Heart left ventricle (tissue), 16 donors: ENCODE measurements around the gene PCBP3. TPM values are rescaled to one million over a fixed set of nuclear protein-coding genes. Genes with fewer than 3 reads are reported as not detected.

Experiments
- ATAC-seq, 4 donors: fragments of 200-7000 bp; cut with Tn5 transposase; one replicate each; pipeline ENCODE4 v1.9.1; 2020 to 2022; ENCODE audit warnings: moderate library complexity in 4 of 4, mild to moderate bottlenecking in 3 of 4, moderate number of reproducible peaks in 1 of 4
- DNase-seq, 5 donors: peaks; one replicate each; pipeline ENCODE4 v3.0.0-alpha.2; 2020
- H3K27ac ChIP-seq, 12 donors: fragments of 200-600 bp; sonication (generic) in 4 of 12; one replicate each; pipeline versions ENCODE4 v1.5.0 to v1.8.0; 2016 to 2022; ENCODE audit warnings: mild to moderate bottlenecking in 2 of 12
- H3K27me3 ChIP-seq, 9 donors: fragments of 200-600 bp; sonication (generic) in 2 of 9; one replicate each; pipeline versions ENCODE4 v1.5.1 to v1.8.0; 2016 to 2022; ENCODE audit warnings: mild to moderate bottlenecking in 3 of 9
- H3K36me3 ChIP-seq, 9 donors: fragments of 200-600 bp; sonication (generic) in 2 of 9; one replicate each; pipeline versions ENCODE4 v1.5.0 to v1.8.0; 2018 to 2022; ENCODE audit warnings: mild to moderate bottlenecking in 2 of 9
- H3K4me1 ChIP-seq, 12 donors: fragments of 200-600 bp; sonication (generic) in 4 of 12; one replicate each; pipeline versions ENCODE4 v1.5.0 to v1.8.0; 2016 to 2022; ENCODE audit warnings: mild to moderate bottlenecking in 3 of 12
- H3K4me3 ChIP-seq, 12 donors: fragments of 200-600 bp; sonication (generic) in 4 of 12; one replicate each; pipeline versions ENCODE4 v1.5.0 to v1.8.0; 2017 to 2022; ENCODE audit warnings: mild to moderate bottlenecking in 9 of 12, moderate library complexity in 4 of 12
- H3K9me3 ChIP-seq, 12 donors: fragments of 200-600 bp; sonication (generic) in 4 of 12; one replicate each; pipeline versions ENCODE4 v1.5.0 to v1.8.0; 2016 to 2022; ENCODE audit warnings: mild to moderate bottlenecking in 1 of 12
- CTCF ChIP-seq, 12 donors: fragments of 200-600 bp; sonication (generic) in 4 of 12; IDR thresholded peaks; one replicate each; pipeline versions ENCODE4 v1.5.0 to v1.8.0; 2018 to 2022; ENCODE audit warnings: antibody characterized with exemption in 12 of 12, mild to moderate bottlenecking in 5 of 12
- POLR2A ChIP-seq, 2 donors: fragments of 450-650 bp; IDR thresholded peaks; one replicate each; pipeline ENCODE4 v1.6.1; 2017; ENCODE audit warnings: antibody characterized with exemption in 2 of 2, mild to moderate bottlenecking in 2 of 2, moderate library complexity in 2 of 2
- WGBS, 4 donors: extraction: QIAGEN DNeasy Blood & Tissue Kit in 2 of 4; methylation state at CpG; one replicate each; pipeline versions ENCODE4 v1.1.5 to v1.1.7; 2013 to 2018; 5-methylcytosine and 5-hydroxymethylcytosine counted together
- intact Hi-C, 10 donors: fragments of 100-400 bp; cut with DNase I; formaldehyde crosslinking; loops; one replicate each; pipeline versions ENCODE4 v1.11.1 to v1.14.2; 2022
- polyA plus RNA-seq, 2 donors: library from polyadenylated mRNA; stranded (reverse); fragments of 200-250 nt; gene quantifications; one replicate each; pipeline ENCODE4 v1.2.3, GENCODE V29; 2013
- total RNA-seq, 9 donors: library from RNA; depleted of rRNA in 2 of 9; stranded (reverse); fragments of >200 nt in 2 of 9; fragmentation: NEBNext Ultra II Directional in 3 of 9; extraction: Animal tissue kit (Norgen Biotek cat#: 25700) in 3 of 9; gene quantifications; one replicate each; pipeline versions ENCODE4 v1.1.0 to v1.2.4, GENCODE V29; 2016 to 2023
- donor health status: ischemic (EF 13 %, LVEDD 7.1; RV severe dilation, severe dysfunction).
- donor health status: healthy with polysubstance abuse.
- donor health status: DM: no; HTN: yes; CAD: no.
- donor health status: DM: no; HTN: no; CAD: no.
- donor health status: ischemic (EF 25% LVEDD 6.9; RV normal size, moderate dysfunction).
- donor health status: ischemic (EF 25% LVEDD 5.7; RV mildly dilated, moderate dysfunction).
- donor health status: healthy.
- donor health status: DM: yes; HTN: yes; CAD: no.
- donor health status: ischemic (EF 35%, LVEDD 5.7; RV mildly dilated, moderate dysfunction).
- donor health status: nonischemic (EF 11% LVEDD 7.7; RV severe dilation, severe dysfunction).
- donor health status: DM: yes; HTN: yes; CAD: no.
- donor health status: PGD.
- donor health status: ischemic (EF 29% LVEDD 5.4; RV normal size, mild dysfunction).
- donor health status: nonischemic (EF 23%, LVEDD 6.1; RV moderate dilation, normal function).

Gene PCBP3
- total and polyA plus RNA-seq, 11 donors, result 0.72 to 11.4 (median 2.5) TPM; not detected in 1

GRCh38 chr21:45870851-45871615, 227.5 kb downstream of the PCBP3 start:
- ATAC-seq (no peak), DNase-seq (no peak)
- Histone ChIP-seq H3K4me3 (no peak overlapping the region), H3K27ac (no peak overlapping the region), H3K27me3 (peaks cover 0 to 7% (median 0%) of the 10 kb centered on the region in 9 donors), H3K4me1 (no peaks in the 10 kb centered on the region), H3K9me3 (no peaks in the 10 kb centered on the region), H3K36me3 (no peaks in the 10 kb centered on the region)
- WGBS, 4 donors, result 79 to 90% (median 81%) methylated on average over 9 to 17 of the region's 17 CpGs
- intact Hi-C loops, result no loop called here
- TF ChIP-seq CTCF (IDR thresholded peaks at IDR 0.05) (no peak), POLR2A (IDR thresholded peaks at IDR 0.05) (no peak)

DNA sequence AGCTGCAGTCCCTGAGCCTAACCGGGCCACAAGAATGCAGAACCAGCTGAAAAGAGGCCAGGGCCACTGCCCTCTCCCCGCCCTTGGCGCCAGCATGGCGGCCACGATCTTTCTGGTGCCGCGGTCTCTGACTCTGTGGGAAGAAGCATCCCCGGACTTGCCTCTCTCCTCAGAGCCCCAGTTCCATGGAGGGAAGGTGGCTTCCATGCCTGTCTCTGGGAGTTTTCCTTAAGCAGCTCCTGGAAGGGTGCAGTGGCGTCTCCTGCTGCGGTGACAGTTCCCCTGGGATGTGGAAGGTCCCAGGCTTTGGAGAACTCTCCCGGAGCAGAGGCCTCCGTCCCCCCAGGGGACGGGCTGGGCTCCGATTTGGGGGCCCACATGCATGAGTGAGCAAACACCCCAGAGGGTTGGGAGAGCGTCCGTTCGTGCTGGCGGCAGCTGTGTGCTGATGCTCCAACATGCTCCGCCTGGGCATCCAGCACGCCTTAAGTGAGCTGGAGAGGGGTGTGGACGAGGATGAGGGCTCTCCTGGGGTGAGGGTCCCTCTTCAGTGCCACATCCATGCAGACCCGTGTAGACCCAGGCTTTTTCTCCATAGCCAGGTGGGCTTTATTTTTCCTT, 228.2 kb downstream of the PCBP3 start:
- H3K4me1 ChIP-seq, result peaks cover 0 to 4% (median 0%) of the 10 kb centered on the region in 12 donors
- DNase-seq (no peak), ATAC-seq (no peak)
- H3K9me3 ChIP-seq, result no peaks in the 10 kb centered on the region
- no peak for TF ChIP-seq POLR2A (IDR thresholded peaks at IDR 0.05)
- no peak for TF ChIP-seq CTCF (IDR thresholded peaks at IDR 0.05)
- intact Hi-C loops, result no loop called here
- H3K4me3 ChIP-seq, result no peak overlapping the region
- WGBS, 4 donors, result 76 to 89% (median 83%) methylated on average over 18 to 22 of the region's 22 CpGs
- no peak overlapping the region for H3K27ac ChIP-seq
- no peaks in the 10 kb centered on the region for H3K36me3 ChIP-seq
- H3K27me3 ChIP-seq, result peaks cover 0 to 7% (median 0%) of the 10 kb centered on the region in 9 donors

DNA sequence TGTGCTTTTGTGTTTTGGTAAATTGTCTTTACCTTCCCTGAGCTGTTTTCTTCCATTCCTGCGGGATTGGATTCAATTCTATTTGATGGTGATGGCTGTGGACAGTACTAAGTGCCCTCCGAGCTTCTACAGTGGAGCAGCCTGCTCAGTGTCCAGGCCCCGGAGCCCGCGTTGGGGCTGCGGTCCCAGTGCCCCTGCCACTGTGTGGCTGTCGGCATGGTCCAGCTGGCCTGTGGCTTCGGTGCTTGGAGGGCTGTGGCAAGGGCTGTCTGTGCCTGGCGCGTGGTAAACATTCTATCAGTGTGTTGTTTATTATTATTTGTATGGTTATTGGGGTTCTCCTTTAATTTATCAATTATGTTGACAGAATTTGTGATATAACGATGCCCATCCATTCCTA, 228.9 kb downstream of the PCBP3 start:
- no peak for ATAC-seq
- no peak overlapping the region for H3K27ac ChIP-seq
- intact Hi-C loops, result no loop called here
- 87 to 96% (median 92%) methylated on average over 11 of the region's 11 CpGs for WGBS, 4 donors
- TF ChIP-seq CTCF (IDR thresholded peaks at IDR 0.05) (no peak), POLR2A (IDR thresholded peaks at IDR 0.05) (no peak)
- no peaks in the 10 kb centered on the region for H3K36me3 ChIP-seq
- H3K4me1 ChIP-seq, result peaks cover 0 to 4% (median 0%) of the 10 kb centered on the region in 12 donors
- no peak overlapping the region for H3K4me3 ChIP-seq
- H3K27me3 ChIP-seq, result peaks cover 0 to 12% (median 0%) of the 10 kb centered on the region in 9 donors
- no peaks in the 10 kb centered on the region for H3K9me3 ChIP-seq
- no peak for DNase-seq

GRCh38 chr21:45872902-45873301, 229.4 kb downstream of the PCBP3 start:
- WGBS, 4 donors, result 73 to 86% (median 78%) methylated on average over 11 of the region's 11 CpGs
- DNase-seq, result no peak
- Histone ChIP-seq H3K27ac (no peak overlapping the region), H3K4me1 (peaks cover 0 to 4% (median 0%) of the 10 kb centered on the region in 12 donors), H3K9me3 (no peaks in the 10 kb centered on the region), H3K4me3 (no peak overlapping the region), H3K27me3 (peaks cover 0 to 12% (median 0%) of the 10 kb centered on the region in 9 donors), H3K36me3 (no peaks in the 10 kb centered on the region)
- TF ChIP-seq POLR2A (IDR thresholded peaks at IDR 0.05) (no peak), CTCF (IDR thresholded peaks at IDR 0.05) (no peak)
- no peak for ATAC-seq
- intact Hi-C loops, result no loop called here
